Loucy (cell line): ENCODE results near the gene PTPRN2.

Experiments
- CTCF ChIP-seq: fragments of 200-600 bp; sonication (generic); conservative IDR thresholded peaks from 2 replicates; pipeline ENCODE4 v1.5.1; 2014; ENCODE audit warnings: mild to moderate bottlenecking, antibody characterized with exemption, low read length
- EZH2phosphoT487 ChIP-seq: fragments of 200-600 bp; IDR thresholded peaks from 2 replicates; pipeline ENCODE4 v1.6.1; 2018; ENCODE audit warnings: antibody characterized with exemption, mild to moderate bottlenecking, moderate library complexity, borderline replicate concordance

GRCh38 chr7:158265743-158266080 is 321.9 kb downstream of the PTPRN2 start:
- TF ChIP-seq CTCF, result no peak
- TF ChIP-seq EZH2phosphoT487, result no peak
